ENCODE measurements around the gene SLC6A11.

- TF ChIP-seq CTCF (IDR thresholded peaks at IDR 0.05) (no peak), POLR2A (IDR thresholded peaks at IDR 0.05) (no peak)
Observed at GRCh38 chr3:10772271-10773161, 43.5 kb upstream of the SLC6A11 start.

Data from tibial nerve (tissue), 3 donors.